C4-2B (cell line): ENCODE results near the gene AFF2.

Experiments used
- H3K27ac ChIP-seq: fragments of 450-650 bp; 2 replicates; pipeline ENCODE4 v1.5.1; 2017
- ZFX ChIP-seq: fragments of 450-650 bp; IDR thresholded peaks from 2 replicates; pipeline ENCODE4 v1.6.1; 2017
- TF ChIP-seq, protein P1 (sequence below): fragments of 450-650 bp; conservative IDR thresholded peaks from 2 replicates; pipeline ENCODE4 v1.5.1; 2017; ENCODE audit warnings: mild to moderate bottlenecking

AFF2 gene

DNA sequence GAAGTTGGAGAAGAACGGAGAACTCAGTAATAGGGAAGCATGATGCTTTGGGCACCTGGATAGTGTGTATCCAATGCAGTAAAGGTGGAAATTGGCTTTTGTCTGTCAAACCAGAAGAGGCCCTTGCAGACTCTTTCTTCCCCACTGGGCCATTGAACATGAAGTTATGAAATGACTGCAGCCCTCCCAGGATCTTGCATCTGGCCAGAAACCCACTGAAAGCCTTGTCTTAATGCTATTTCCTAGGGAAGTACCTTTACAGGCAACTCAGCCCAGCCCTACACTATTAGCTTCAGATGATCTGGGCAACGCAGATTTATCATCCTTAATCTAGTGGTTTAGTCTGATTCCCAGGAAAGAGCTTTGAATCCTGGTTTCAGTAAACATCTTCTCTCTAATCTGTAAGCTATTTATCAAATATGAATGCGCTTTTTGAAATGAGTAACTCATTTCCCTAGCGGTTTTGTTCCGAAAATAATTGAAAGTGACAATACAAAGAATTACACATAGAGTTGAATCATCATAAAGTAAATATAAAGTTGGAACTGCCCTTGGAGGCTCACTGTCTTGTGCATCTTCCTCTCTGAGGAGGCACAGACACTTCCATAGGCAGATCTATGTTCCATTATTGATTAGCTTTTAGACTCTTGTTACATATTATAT is 540.6 kb downstream of the AFF2 start:
- no peak for TF ChIP-seq ZFX
- TF ChIP-seq, protein P1, sequence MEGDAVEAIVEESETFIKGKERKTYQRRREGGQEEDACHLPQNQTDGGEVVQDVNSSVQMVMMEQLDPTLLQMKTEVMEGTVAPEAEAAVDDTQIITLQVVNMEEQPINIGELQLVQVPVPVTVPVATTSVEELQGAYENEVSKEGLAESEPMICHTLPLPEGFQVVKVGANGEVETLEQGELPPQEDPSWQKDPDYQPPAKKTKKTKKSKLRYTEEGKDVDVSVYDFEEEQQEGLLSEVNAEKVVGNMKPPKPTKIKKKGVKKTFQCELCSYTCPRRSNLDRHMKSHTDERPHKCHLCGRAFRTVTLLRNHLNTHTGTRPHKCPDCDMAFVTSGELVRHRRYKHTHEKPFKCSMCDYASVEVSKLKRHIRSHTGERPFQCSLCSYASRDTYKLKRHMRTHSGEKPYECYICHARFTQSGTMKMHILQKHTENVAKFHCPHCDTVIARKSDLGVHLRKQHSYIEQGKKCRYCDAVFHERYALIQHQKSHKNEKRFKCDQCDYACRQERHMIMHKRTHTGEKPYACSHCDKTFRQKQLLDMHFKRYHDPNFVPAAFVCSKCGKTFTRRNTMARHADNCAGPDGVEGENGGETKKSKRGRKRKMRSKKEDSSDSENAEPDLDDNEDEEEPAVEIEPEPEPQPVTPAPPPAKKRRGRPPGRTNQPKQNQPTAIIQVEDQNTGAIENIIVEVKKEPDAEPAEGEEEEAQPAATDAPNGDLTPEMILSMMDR, result no peak
- no peak overlapping the region for H3K27ac ChIP-seq

DNA sequence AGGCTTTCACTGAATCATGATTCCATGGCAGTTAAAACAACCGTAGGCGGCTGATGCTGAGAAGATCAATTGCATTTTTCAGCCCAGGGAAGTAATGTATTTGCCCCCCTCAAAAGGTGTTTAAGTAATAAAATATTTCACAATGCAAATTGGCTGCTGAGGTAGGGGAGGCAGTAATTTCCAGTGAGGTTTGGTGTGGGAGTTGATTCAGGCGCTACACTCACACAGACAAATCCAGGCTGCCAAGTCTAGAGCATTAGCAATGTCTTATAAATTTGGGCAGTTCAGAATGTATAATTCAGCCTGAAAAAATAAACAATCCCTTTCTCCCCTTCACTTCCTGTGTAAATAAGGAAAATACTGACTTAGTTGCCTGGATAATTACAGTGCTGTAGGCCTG is 543.0 kb downstream of the AFF2 start:
- no peak for TF ChIP-seq ZFX
- TF ChIP-seq, protein P1, result no peak
- H3K27ac ChIP-seq, result no peak overlapping the region

DNA sequence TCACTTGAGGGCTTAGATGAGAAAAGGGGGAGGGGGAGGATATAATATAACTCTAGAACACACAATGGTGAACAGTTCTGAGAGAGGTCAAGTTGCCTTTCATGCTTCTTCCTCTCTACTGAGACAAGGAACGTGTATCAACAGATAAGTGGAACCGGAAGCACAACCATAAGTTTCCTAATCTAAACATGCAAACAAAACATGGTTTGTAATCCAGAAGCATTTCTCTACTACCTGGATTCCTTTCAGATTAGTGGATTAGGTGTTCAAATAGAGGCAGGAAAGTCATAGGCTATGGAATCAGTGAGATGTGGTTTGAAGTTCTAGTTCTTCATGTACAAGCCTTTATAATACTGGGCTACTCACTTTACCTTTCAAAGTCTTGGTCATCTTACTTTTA is 544.1 kb downstream of the AFF2 start:
- no peak overlapping the region for H3K27ac ChIP-seq
- TF ChIP-seq, protein P1, result no peak
- TF ChIP-seq ZFX, result no peak

DNA sequence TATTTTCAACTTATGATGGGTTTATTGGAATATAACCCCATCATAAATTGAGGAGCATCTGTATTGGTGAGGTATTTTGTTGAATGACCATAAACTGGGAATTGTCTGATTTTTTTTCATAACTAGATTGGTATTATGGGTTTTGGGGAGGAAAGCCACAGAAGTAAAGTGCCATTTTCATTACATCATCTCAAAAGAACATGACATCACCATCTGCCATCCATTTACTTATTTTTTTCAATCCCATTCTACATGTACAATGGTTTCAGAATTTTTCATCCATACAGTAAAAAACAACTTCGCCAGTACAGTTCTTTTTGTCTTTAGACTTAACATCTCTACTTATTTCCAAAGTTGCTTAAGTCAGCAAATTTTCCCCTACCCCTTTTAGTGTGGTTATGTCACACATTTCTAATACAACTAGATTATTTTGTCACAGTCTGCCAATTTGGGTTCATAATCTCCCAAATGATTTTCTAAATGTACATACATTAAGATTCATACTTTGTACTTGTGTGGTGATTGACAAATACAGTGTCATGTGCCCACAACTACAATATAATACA is 545.3 kb downstream of the AFF2 start:
- no peak overlapping the region for H3K27ac ChIP-seq
- TF ChIP-seq, protein P1, result no peak
- TF ChIP-seq ZFX, result no peak
